ENCODE data around the gene MYL6. TPM values are rescaled to one million over a fixed set of nuclear protein-coding genes. Genes with fewer than 3 reads are reported as not detected.
A peak's percentile ranks its signal among the peaks of the same experiment; 100 is the strongest.

The MYL6 gene
- total and polyA plus RNA-seq, 2 donors (not counting 3 experiments of a cell fraction or from before 2014, with no cell fraction given), result 2,543 to 8,470 TPM

DNA sequence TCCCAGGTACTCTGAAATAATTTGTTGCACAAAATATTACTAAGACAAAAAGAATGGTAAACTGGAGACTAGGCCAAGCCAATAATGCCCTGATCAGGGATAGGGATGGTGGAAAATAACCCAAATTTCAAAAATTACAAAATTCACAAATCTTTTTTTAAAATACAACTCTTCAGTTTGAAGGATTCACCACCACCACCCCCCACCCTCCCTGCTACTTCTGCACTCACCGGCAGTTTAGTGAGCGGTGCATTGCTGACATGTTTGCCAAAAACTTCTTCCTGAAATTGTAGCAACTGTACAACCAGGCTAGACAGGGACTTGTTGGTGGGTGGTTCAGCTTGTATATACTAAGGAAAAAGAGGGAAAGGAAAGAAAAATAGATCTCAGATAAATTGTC lies 28.8 kb downstream of the MYL6 start:
- CTCF ChIA-PET, result interaction anchor here (4.3 kb wide), 1 partner anchor 66 kb away, joined by 236 read pairs; the partner anchor contains the start of genes RPL41 and ZC3H10
- Histone ChIP-seq H3K79me2 (ENCODE audit: control insufficient read depth, insufficient read depth, low read length) (peaks cover 33% of the 10 kb centered on the region), H2AFZ (ENCODE audit: low read depth, low read length) (no peak overlapping the region), H4K20me1 (replicated peaks; ENCODE audit: control insufficient read depth, extremely low read depth, insufficient read depth, low read length) (no peaks in the 10 kb centered on the region), H3K9me3 (replicated peaks; ENCODE audit: control insufficient read depth, insufficient read depth, low read length) (no peaks in the 10 kb centered on the region), H3K9me1 (replicated peaks; ENCODE audit: control insufficient read depth, extremely low read depth, insufficient read depth, low read length) (no peaks in the 10 kb centered on the region), H3K4me2 (ENCODE audit: insufficient read depth, low read length) (no peak overlapping the region), H3K27me3 (ENCODE audit: control insufficient read depth in 2 of 2, insufficient read depth in 2 of 2, low read length in 2 of 2) (no peaks in the 10 kb centered on the region), H3K4me1 (ENCODE audit: control insufficient read depth, extremely low read depth, insufficient read depth, low read length) (peaks cover 20% of the 10 kb centered on the region), H3K27ac (ENCODE audit: insufficient read depth, low read depth, low read length) (no peak overlapping the region), H3K4me3 (replicated peaks in 1 of 3; ENCODE audit: insufficient read depth in 1 of 3, low read depth in 1 of 3, low read length in 3 of 3) (no peak overlapping the region), H3K9ac (replicated peaks; ENCODE audit: extremely low read depth, insufficient read depth, low read length) (no peak overlapping the region), H3K36me3 (ENCODE audit: control insufficient read depth in 2 of 2, extremely low read depth in 1 of 2, insufficient read depth in 2 of 2, low read length in 2 of 2) (peaks cover 10 to 11% of the 10 kb centered on the region in 2 experiments)
- FAIRE-seq (no peak), DNase-seq (ENCODE audit: low read depth, low spot score) (no peak)
- POLR2A ChIA-PET, result interaction anchor here (1.3 kb wide), 1 partner anchor 68 kb away, joined by 4 read pairs; no protein-coding TSS in a partner anchor
- BruUV-seq (replicated peaks), result no TSS peak
- no peak for TF ChIP-seq POLR2AphosphoS5 (IDR thresholded peaks at IDR 0.05; ENCODE audit: insufficient read depth, low read depth, low read length)
- intact Hi-C loops (cut with micrococcal nuclease), result no loop called here
- dilution Hi-C loops (cut with MboI; ENCODE audit: extremely low pct_ligation_motif_present, low sequenced_read_pairs), result no loop called here

- peak overlapping the region; percentile 39 for H2AFZ ChIP-seq (ENCODE audit: low read depth, low read length)
- H3K4me3 ChIP-seq (replicated peaks in 1 of 3; ENCODE audit: insufficient read depth in 1 of 3, low read depth in 1 of 3, low read length in 3 of 3), result peak overlapping the region; percentile 70 to 95 (median 89)
- H3K4me1 ChIP-seq (ENCODE audit: control insufficient read depth, extremely low read depth, insufficient read depth, low read length), result peaks cover 20% of the 10 kb centered on the region
- no peaks in the 10 kb centered on the region for H3K9me1 ChIP-seq (replicated peaks; ENCODE audit: control insufficient read depth, extremely low read depth, insufficient read depth, low read length)
- TF ChIP-seq MYC (IDR thresholded peaks at IDR 0.05; ENCODE audit: low read depth, low read length), result no peak
- no peak for TF ChIP-seq FOS (IDR thresholded peaks at IDR 0.05; ENCODE audit: borderline replicate concordance, insufficient read depth, low read length)
- no peak for TF ChIP-seq POLR2A (IDR thresholded peaks at IDR 0.05; ENCODE audit: low read depth, low read length)
- TF ChIP-seq, protein P1, sequence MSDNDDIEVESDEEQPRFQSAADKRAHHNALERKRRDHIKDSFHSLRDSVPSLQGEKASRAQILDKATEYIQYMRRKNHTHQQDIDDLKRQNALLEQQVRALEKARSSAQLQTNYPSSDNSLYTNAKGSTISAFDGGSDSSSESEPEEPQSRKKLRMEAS (IDR thresholded peaks at IDR 0.05; ENCODE audit: insufficient read depth, insufficient read length), result no peak
- TF ChIP-seq POLR2AphosphoS5 (IDR thresholded peaks at IDR 0.05; ENCODE audit: insufficient read depth, low read depth, low read length), result no peak
- no peak for TF ChIP-seq CTCF (IDR thresholded peaks at IDR 0.05; ENCODE audit: extremely low read depth in 1 of 2, insufficient read depth in 1 of 2, low read depth in 1 of 2, low read length in 2 of 2)
- no peak for TF ChIP-seq GATA2 (IDR thresholded peaks at IDR 0.05; ENCODE audit: insufficient read depth, insufficient read length, low read depth, low read length)
- TF ChIP-seq EZH2 (IDR thresholded peaks at IDR 0.05; ENCODE audit: borderline replicate concordance, low read depth, low read length, severe bottlenecking), result no peak
- no peak for TF ChIP-seq JUN (IDR thresholded peaks at IDR 0.05; ENCODE audit: borderline replicate concordance, insufficient read depth, insufficient read length, low read depth)
- FAIRE-seq (peak; percentile 62), DNase-seq (ENCODE audit: low read depth, low spot score) (no peak)
- H3K27ac ChIP-seq (ENCODE audit: insufficient read depth, low read depth, low read length), result peak overlapping the region; percentile 15
- intact Hi-C loops (cut with micrococcal nuclease), result loop anchor here (2.0 kb wide), 1 partner anchor 449 kb away; no protein-coding TSS in a partner anchor
- ChIA-PET CTCF (interaction anchor here (1.0 to 4.4 kb wide), 9 partner anchors 10 to 450 kb away, joined by 4 to 236 read pairs (median 18); partner anchors contain the start of genes ANKRD52, ESYT1, RPL41 and ZC3H10), POLR2A (interaction anchor here (0.7 to 3.1 kb wide), 5 partner anchors 26 to 71 kb away, joined by 3 to 18 read pairs (median 4); partner anchors contain the start of genes RNF41, RPL41 and ZC3H10)
- H3K79me2 ChIP-seq (ENCODE audit: control insufficient read depth, insufficient read depth, low read length), result peaks cover 33% of the 10 kb centered on the region
- dilution Hi-C loops (cut with MboI; ENCODE audit: extremely low pct_ligation_motif_present, low sequenced_read_pairs), result no loop called here
- H3K9ac ChIP-seq (replicated peaks; ENCODE audit: extremely low read depth, insufficient read depth, low read length), result peak overlapping the region; percentile 77
- no peaks in the 10 kb centered on the region for H3K9me3 ChIP-seq (replicated peaks; ENCODE audit: control insufficient read depth, insufficient read depth, low read length)
- no peaks in the 10 kb centered on the region for H3K27me3 ChIP-seq (ENCODE audit: control insufficient read depth in 2 of 2, insufficient read depth in 2 of 2, low read length in 2 of 2)
- BruUV-seq (replicated peaks), result TSS peak; percentile 30
- no peaks in the 10 kb centered on the region for H4K20me1 ChIP-seq (replicated peaks; ENCODE audit: control insufficient read depth, extremely low read depth, insufficient read depth, low read length)
- H3K36me3 ChIP-seq (ENCODE audit: control insufficient read depth in 2 of 2, extremely low read depth in 1 of 2, insufficient read depth in 2 of 2, low read length in 2 of 2), result peaks cover 9 to 10% of the 10 kb centered on the region in 2 experiments
- H3K4me2 ChIP-seq (ENCODE audit: insufficient read depth, low read length), result peak overlapping the region; percentile 98
Observed at GRCh38 chr12:56188131-56188777, 30.1 kb downstream of the MYL6 start.
